NT2/D1 (cell line): ENCODE results near the gene MTMR10.

Source experiments
- DNase-seq: peaks from one replicate; pipeline ENCODE4 v3.0.0-alpha.2; 2011; ENCODE audit warnings: low read depth, low spot score
- H3K27me3 ChIP-seq: 2 replicates; pipeline ENCODE4 v1.6.0; 2011; ENCODE audit warnings: mild to moderate bottlenecking; ENCODE audit not compliant: insufficient read length, insufficient read depth
- H3K36me3 ChIP-seq: 2 replicates; pipeline ENCODE4 v1.6.1; 2011; ENCODE audit warnings: mild to moderate bottlenecking, low read length, mixed read lengths; ENCODE audit not compliant: insufficient read depth, insufficient read length
- H3K4me1 ChIP-seq: 2 replicates; pipeline ENCODE4 v1.5.1; 2011; ENCODE audit not compliant: insufficient read depth, insufficient read length
- H3K4me3 ChIP-seq: 2 replicates; pipeline ENCODE4 v1.5.1; 2011; ENCODE audit warnings: low read depth; ENCODE audit not compliant: insufficient read length
- H3K9ac ChIP-seq: 2 replicates; pipeline ENCODE4 v1.6.0; 2011; ENCODE audit warnings: low read depth; ENCODE audit not compliant: insufficient read length
- H3K9me3 ChIP-seq: 2 replicates; pipeline ENCODE4 v1.5.1; 2011; ENCODE audit warnings: mild to moderate bottlenecking, low read length; ENCODE audit not compliant: insufficient read depth
- SUZ12 ChIP-seq: IDR thresholded peaks from 2 replicates; pipeline ENCODE4 v1.6.1; 2011; ENCODE audit not compliant: insufficient read length, insufficient read depth; ENCODE audit errors: extremely low read depth
- YY1 ChIP-seq: IDR thresholded peaks from 2 replicates; pipeline ENCODE4 v1.6.1; 2011; ENCODE audit not compliant: insufficient read length, insufficient read depth
- ZNF274 ChIP-seq: IDR thresholded peaks from 2 replicates; pipeline ENCODE4 v1.6.1; 2011; ENCODE audit warnings: mild to moderate bottlenecking, low read depth, low read length

The MTMR10 gene

DNA sequence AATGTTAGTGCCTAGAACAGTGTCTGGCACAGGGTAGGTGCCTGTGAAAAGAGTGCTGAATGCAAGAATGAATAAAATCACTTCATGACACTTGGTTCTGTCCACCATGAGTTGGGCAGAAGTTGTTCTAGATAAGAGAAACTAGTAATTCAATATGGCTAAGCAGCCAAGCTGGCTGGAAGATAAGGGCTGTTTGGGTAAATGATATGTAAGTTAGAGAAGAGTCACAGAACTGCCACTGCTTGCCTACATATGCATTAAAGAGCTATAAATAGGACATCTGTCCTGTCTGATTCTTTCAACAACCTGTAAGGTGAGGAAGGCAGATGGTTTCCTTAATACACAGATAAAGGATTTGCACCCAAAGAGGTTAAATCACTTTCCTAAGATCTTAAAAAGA, 13.1 kb downstream of the MTMR10 start:
- Histone ChIP-seq H3K9me3 (no peaks in the 10 kb centered on the region), H3K27me3 (no peaks in the 10 kb centered on the region), H3K4me1 (no peaks in the 10 kb centered on the region), H3K4me3 (no peak overlapping the region), H3K36me3 (peaks cover 31% of the 10 kb centered on the region), H3K9ac (no peak overlapping the region)
- no peak for DNase-seq
- TF ChIP-seq ZNF274 (no peak), YY1 (no peak), SUZ12 (no peak)

DNA sequence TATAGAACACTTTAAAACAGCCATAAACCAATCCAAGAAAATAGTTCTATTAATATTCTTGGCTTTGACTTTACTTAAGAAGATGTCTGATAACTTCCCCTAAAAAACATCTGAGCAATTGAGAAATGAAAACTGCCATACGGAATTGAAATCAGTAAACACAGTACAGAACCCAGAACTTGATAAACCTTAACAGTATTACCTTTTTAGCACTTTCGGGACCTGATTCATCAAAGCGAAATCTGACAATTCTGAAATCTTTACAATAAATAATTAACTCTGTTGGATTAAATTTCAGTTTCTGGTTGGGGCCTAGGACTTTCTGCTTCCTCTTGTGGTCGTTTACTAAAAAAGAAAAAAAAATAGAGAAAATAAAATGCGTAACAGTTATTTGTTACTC, 17.3 kb downstream of the MTMR10 start:
- Histone ChIP-seq H3K4me3 (no peak overlapping the region), H3K9ac (no peak overlapping the region), H3K9me3 (no peaks in the 10 kb centered on the region), H3K36me3 (peaks cover 26% of the 10 kb centered on the region), H3K4me1 (no peaks in the 10 kb centered on the region), H3K27me3 (no peaks in the 10 kb centered on the region)
- no peak for TF ChIP-seq YY1
- no peak for TF ChIP-seq ZNF274
- TF ChIP-seq SUZ12: no peak
- DNase-seq: no peak

DNA sequence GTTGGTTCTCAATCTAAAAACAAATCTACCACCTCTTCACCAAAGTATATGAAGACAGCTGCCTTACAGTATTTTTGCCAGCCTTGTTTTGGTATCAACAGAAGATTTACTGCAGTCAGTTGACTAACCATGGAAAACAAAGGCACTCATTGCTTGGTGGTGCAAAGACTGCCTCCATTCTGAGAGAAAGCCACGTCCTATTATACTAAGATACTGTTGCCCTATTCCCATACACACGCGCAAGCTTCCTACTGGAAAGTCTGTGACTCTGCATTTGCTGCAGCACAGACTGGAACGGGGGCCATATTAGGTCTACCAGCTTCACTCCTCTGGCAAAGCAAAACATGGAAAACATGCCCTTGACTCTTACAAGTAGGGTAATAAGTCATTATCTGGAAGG, 18.0 kb downstream of the MTMR10 start:
- Histone ChIP-seq H3K4me3 (no peak overlapping the region), H3K9me3 (no peaks in the 10 kb centered on the region), H3K4me1 (no peaks in the 10 kb centered on the region), H3K36me3 (peaks cover 29% of the 10 kb centered on the region), H3K27me3 (no peaks in the 10 kb centered on the region), H3K9ac (no peak overlapping the region)
- TF ChIP-seq SUZ12 (no peak), ZNF274 (no peak), YY1 (no peak)
- no peak for DNase-seq

DNA sequence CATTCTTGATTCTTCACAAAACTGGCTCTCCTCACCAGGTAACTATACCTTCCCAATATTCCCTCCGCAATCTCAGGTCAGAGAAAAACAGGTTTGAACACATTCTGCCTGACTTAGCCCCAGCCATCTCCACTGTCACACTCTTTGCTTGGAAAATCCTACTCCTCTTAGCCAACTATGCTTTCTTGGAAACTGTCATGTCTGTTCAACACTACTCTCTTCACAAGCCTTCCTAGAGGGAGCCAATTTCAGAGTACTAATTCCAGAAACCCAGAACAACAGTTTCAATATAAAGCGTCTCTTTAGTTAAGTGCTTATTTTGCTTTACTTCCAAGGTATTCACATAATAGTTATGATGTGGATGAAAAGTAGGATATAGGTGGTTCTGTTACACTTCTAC, 21.7 kb downstream of the MTMR10 start:
- no peak overlapping the region for H3K9ac ChIP-seq
- peaks cover 31% of the 10 kb centered on the region for H3K36me3 ChIP-seq
- no peaks in the 10 kb centered on the region for H3K9me3 ChIP-seq
- no peaks in the 10 kb centered on the region for H3K4me1 ChIP-seq
- TF ChIP-seq ZNF274 (no peak), YY1 (no peak), SUZ12 (no peak)
- H3K4me3 ChIP-seq: no peak overlapping the region
- no peak for DNase-seq
- H3K27me3 ChIP-seq: no peaks in the 10 kb centered on the region

DNA sequence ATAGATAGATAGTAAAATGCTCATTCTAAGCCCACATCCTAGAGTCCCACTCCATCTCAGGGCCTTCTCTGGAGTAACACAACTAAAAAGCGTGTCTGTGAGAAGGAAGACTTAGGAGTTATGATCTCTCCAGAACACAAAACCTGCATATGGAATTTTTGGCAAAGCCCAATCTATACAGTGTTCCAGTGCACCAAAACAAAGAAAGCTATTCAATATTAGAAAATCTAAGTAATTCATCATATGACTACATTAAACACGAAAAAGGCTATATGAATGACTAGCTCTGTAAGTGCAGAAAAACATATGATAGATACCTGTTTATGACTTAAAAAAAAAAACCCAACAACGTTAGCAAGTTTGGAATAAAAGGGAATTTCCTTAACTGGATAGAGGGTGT, 27.7 kb downstream of the MTMR10 start:
- TF ChIP-seq SUZ12 (no peak), YY1 (no peak), ZNF274 (no peak)

DNA sequence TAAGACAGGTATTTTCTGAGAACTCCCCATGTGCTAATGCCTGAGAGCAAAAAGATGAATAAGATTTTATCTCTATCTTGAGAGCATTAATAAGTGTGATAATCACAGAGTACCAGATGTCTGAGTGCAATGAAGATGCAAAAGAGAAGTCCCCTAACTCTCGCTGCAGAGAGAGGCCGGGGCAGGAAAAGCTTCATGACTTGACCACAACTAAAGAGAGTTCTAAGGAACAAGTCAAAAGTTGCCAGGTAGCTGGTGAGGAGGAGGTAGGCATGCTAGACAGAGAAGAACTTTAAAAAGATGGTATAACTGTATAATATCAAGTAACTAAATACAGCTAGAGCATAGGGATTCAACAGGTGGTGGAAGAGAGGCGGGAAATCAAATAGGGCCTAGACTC, 28.8 kb downstream of the MTMR10 start:
- Histone ChIP-seq H3K9me3 (no peaks in the 10 kb centered on the region), H3K4me1 (no peaks in the 10 kb centered on the region), H3K36me3 (peaks cover 40% of the 10 kb centered on the region), H3K4me3 (no peak overlapping the region), H3K9ac (no peak overlapping the region), H3K27me3 (no peaks in the 10 kb centered on the region)
- DNase-seq: no peak
- TF ChIP-seq YY1: no peak
- no peak for TF ChIP-seq ZNF274
- TF ChIP-seq SUZ12: no peak

More for the DNA sequence above, 27.7 kb downstream of the MTMR10 start:
- no peak for DNase-seq
- Histone ChIP-seq H3K27me3 (no peaks in the 10 kb centered on the region), H3K4me1 (no peaks in the 10 kb centered on the region), H3K9me3 (no peaks in the 10 kb centered on the region), H3K4me3 (no peak overlapping the region), H3K36me3 (peaks cover 33% of the 10 kb centered on the region), H3K9ac (no peak overlapping the region)

DNA sequence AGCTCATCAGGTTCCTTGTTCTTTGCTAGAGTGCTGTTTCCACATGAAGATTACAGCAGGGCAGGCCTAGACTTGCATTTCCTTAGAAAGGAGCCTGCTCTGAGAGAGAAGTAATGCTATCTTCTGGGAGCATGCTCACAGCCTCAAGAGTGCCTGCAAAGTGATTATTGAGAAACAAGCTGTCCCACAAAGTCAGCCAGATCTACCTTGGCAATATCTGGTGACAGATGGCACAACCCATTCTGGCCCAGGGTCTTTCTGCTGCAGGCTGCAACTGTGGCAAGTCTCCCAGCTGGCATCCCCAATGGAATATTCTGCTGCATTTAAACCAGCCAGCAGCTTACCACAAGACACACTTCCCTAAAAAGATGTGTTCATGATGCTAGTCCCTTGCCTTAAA, 29.3 kb downstream of the MTMR10 start:
- DNase-seq: no peak
- H3K4me1 ChIP-seq: no peaks in the 10 kb centered on the region
- H3K27me3 ChIP-seq: no peaks in the 10 kb centered on the region
- no peak for TF ChIP-seq ZNF274
- TF ChIP-seq SUZ12: no peak
- TF ChIP-seq YY1: no peak
- peaks cover 45% of the 10 kb centered on the region for H3K36me3 ChIP-seq
- no peak overlapping the region for H3K9ac ChIP-seq
- H3K4me3 ChIP-seq: no peak overlapping the region
- no peaks in the 10 kb centered on the region for H3K9me3 ChIP-seq

DNA sequence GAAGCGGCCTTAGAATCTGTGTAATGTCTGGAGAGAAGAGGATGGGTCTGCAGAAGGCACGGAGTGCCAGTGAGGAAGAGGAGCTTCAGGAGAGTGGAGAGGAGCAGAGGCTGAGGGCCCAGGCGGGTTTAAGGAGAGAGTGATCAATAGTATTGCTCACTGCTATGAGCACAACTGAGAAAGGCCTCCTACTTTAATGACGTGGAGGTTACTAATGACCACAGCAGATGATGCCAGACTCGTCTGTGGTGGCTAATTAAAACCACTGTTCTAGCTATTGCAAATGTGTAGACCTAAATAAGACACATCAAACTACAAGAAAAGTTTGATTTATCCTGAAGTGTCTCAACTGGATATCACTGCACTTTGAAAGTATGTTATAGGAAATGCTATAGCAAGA, 33.2 kb downstream of the MTMR10 start:
- no peak overlapping the region for H3K9ac ChIP-seq
- DNase-seq: no peak
- H3K4me3 ChIP-seq: no peak overlapping the region
- TF ChIP-seq SUZ12 (no peak), YY1 (no peak), ZNF274 (no peak)
- H3K4me1 ChIP-seq: no peaks in the 10 kb centered on the region
- no peaks in the 10 kb centered on the region for H3K27me3 ChIP-seq
- H3K9me3 ChIP-seq: no peaks in the 10 kb centered on the region
- peaks cover 42% of the 10 kb centered on the region for H3K36me3 ChIP-seq
